ENCODE data around the gene ZFP36L1.

ZFP36L1 gene

DNA sequence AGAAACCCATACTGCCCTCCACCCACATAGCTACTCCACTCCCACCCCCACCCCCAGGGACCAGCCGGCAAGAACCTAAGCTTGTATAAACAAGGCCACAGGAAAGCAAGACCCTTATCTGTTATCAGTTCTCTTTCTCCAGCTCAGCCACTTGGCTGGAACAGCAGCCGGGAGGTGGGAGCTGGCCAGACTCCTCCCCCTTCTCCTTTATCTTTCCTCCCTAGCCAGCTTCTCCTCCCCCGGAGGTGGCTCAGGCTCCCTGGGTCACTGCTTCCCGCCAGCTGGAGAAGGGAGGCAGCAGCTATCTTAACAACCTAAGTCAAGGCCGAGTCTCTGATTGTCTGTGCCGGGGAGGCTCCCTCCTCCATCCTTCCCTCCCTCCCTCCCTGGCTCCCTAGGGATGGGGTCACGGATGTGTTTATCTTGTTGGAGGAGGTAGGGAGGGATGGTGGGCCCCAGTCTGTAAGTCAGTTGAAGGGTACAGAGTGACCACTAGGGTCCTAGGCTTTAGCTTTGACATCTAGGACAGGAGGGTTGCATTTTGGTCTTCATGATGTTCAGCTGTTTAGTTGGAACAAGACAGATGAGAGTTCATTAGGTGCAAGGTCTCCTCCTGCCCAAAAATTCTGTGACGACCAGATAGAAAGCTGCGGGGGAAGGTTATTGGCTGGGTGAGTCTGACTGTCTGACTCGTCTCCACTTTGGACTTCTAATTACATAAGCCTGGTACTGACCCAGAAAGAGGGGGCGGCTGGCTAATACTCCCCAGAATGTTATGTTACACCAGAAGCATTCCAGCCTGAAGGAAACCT, 29.7 kb downstream of the ZFP36L1 start:
- DNase-seq (ENCODE audit: low read depth in 2 of 2), result no peak

DNA sequence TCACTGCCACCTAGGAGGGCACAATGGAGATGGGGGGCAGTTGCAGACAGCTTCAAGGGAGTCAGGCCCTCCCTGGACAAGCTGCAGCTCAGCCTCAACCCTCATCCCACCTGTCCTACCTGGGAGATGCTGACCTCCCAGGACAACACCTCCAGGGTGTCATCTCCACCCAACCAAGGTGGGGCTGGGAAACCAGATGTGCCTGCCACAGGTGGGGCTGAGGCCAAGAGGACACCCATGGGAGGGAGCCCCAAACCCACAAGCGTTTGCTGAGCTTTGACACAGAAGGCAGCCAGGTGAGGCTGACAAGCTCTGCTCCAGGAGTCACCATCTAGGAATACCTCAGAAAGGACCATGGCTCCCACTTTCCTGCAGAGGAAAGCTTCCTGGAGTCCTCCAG, 31.5 kb downstream of the ZFP36L1 start:
- no peak for DNase-seq (ENCODE audit: low read depth in 2 of 2)

DNA sequence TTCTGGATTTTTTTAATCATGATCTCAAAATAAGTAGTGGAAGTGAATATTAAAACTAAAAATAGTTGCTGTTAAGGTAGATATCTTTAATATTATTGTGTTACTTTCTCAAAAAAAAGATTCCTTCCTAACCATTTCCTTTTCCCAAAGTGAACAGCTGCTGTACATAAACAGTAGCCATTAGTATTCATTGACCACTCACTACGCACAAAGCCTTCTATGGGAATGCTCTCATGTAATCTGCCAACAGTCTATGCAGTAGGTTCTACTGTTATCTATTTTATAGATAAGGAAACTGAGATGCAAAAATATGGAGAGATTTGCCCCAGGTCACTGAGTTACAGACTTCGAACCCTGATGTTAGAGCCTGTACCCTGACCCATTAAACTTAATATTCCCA, 32.1 kb downstream of the ZFP36L1 start:
- DNase-seq (ENCODE audit: low read depth in 2 of 2), result no peak

DNA sequence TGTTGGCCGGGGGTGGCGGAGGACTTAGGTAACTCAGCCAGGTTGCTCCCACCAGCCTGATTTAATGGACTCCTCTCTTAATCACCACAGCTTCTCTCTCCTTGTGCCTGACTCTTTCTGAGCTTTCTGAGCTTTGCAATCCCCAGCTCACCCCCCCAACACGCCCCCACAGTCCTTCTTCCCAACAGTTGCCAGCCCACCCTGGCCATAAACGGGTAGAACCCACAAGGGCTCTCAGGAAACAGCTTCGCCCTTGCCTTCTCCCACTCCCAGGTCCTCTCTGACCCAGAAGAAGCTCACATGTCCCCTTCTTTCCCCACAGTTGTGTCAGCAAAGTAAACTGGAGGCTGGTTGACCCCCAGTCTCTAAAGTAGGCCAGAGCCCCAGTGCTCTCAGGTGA, 32.9 kb downstream of the ZFP36L1 start:
- no peak for DNase-seq (ENCODE audit: low read depth in 2 of 2)

DNA sequence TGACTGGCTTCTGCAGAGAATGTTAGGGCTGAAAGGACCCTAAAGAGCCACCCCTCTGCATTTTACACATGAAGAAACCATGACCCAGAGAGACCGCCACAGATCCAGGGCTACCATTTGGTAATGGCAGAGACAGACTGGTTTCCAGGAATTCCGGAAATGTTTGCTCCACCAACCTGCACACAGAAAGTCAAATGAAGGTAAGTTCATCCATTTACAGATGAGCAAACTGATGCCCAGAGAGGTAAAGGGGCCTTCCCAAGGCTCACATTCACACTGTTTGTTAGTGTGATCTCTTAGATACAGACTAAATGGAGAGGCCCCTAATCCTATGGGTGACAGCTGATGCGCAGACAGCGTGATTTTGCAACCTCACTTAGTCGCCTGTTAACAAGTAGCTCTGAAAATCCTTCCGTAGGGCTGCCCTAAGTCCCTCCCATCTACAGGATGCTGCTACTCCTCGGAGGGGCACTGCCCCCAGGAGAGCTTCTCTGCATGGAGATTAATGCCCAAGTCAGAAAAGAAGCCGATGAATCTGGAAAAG, 33.8 kb downstream of the ZFP36L1 start:
- DNase-seq (ENCODE audit: low read depth in 2 of 2), result no peak

DNA sequence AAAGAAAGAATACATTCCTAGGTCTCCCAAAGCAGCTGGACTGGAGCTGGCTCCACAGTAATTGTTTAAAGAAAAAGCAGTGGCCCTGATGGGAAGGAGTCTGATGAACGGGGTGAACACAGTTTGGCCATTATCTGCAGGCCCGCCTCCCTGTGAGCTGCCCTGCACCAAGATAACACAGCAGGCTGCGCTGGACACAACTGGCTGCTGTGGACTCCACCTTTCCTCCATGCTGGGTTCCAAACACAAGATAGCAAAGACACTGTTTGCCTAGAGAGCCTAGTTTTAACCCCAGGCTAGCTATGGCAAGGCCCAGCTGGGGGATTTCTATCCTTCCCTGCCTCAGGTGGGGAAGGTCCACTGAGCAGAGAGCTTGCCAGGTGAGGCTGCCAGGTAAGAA, 34.6 kb downstream of the ZFP36L1 start:
- DNase-seq (ENCODE audit: low read depth in 2 of 2), result no peak

DNA sequence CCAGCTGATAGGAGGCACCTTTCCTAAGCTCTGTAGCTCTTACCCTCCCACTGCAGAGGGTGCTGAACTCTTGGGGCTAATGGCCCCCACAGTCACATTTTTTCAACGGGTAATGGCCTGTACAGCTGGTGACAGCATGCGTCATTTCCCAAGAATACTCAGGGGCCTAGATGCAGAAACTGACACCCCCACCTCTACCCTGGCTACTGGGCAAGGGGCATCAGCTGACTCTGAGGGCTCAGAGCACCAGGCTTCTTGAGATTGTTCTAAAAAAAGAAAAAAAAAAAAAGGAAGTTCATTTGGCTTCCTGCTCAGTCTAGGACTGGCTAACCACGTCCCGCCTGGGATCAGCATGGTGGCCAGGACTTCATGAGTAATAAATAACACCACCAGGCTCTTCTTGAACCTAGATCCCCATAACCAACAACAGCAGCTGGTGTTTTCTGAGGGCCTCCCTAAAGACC, 35.2 kb downstream of the ZFP36L1 start:
- no peak for DNase-seq (ENCODE audit: low read depth in 2 of 2)

DNA sequence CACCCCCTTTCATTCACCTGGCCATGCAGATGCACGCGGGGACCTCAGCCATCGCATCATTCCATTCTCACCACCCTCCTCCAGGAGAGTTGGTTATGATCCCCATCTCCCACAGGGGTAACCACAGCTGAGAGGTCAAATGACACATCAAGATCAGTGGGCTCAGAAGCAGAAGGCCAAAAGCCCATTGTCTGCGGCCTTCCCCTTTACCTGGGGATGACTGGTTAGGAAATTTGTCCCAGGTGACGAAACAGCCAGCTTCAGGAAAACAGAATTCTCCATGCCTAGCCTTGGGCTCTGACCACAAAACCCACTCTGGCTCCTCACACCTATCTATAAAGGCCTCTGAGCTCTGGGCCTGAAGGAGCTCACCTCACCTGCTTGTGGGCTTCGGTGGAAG, 36.1 kb downstream of the ZFP36L1 start:
- DNase-seq (ENCODE audit: low read depth in 2 of 2), result no peak

DNA sequence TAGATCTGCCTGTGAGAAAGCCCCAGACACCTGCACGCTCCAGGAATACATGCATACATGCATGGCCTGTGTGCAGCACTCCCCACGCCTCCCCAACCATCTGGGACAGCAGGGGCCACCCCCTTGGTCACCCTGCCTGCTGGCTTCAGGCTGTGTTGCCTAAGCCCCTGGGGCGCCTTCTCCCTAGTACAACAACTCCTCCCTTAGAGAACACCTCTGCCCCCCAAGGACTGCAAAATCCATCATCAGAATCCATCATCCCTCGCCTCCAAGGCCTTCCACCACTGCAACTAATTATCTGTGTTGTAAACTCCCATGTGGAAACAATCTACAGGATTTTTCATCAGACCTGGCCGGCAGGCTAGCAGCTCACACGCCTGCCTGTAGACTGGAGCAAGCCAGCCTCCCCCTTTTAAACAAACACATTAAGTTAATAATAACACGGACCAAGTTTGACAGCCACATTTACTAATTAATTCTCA, 36.8 kb downstream of the ZFP36L1 start:
- no peak for DNase-seq (ENCODE audit: low read depth in 2 of 2)

DNA sequence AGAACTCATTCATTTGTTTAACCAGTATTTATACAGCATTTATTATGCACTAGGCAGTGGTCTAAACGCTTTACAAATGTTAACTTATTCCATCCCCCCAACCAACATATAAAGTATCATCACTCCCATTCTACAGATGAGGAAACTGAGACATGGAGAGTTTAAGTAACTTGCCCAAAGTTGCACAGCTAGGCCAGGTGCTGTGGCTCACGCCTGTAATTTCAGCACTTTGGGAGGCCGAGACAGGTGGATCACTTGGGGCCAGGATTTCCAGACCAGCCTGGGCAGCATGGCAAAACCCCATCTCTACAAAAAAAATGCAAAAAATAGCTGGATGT, 37.9 kb downstream of the ZFP36L1 start:
- DNase-seq (ENCODE audit: low read depth in 2 of 2), result no peak

DNA sequence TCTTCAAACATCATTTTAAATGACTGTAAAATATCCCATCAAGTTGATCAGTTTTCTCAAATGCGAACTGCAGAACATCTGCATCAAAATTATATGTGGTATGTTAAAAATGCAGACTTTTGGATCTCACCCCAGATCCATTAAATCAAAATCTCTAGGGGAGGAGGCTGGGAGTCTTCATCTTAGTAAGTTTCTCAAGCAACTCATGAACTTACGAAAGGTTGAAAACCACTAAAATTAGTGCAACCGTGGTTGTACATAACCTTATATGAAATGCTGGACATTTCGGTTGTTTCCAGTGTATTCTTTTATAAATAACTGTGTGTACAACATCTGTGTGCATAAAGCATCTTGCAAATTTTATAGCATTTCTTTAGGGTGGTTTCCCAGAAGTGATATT, 39.2 kb downstream of the ZFP36L1 start:
- no peak for DNase-seq (ENCODE audit: low read depth in 2 of 2)

DNA sequence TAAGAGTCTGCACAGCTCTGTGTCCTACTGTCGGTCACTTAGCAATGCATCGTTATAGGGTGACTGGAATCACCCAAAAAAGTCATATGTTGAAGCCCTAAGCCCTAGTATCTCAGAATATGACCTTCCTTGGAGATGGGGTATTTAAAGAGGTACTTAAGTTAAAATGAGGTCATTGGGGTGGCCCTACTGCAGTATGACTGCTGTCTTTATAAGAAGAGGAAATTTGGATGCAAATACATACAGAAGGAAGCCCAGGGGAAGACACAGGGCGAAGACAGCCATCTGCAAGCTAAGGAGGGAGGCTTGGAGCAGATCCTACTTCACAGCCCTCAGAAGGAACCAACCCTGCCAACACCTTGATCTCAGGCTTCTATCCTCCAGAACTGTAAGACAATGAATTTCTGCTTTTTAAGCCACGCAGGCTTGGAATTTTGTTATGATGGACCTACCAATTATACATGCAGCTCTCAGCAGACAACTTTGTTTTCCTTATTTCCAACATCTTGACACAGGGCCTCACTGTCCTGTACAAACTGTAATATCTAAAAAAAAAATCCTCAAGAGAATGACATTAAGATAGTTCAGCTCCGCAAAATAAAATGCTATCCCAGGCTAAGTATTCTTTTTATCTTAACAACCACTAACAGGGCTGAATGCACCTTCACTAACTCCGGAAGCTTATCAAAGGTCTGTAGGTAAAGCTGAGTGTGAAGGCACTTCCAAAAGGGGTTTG, 40.4 kb downstream of the ZFP36L1 start:
- DNase-seq (ENCODE audit: low read depth in 2 of 2), result no peak

DNA sequence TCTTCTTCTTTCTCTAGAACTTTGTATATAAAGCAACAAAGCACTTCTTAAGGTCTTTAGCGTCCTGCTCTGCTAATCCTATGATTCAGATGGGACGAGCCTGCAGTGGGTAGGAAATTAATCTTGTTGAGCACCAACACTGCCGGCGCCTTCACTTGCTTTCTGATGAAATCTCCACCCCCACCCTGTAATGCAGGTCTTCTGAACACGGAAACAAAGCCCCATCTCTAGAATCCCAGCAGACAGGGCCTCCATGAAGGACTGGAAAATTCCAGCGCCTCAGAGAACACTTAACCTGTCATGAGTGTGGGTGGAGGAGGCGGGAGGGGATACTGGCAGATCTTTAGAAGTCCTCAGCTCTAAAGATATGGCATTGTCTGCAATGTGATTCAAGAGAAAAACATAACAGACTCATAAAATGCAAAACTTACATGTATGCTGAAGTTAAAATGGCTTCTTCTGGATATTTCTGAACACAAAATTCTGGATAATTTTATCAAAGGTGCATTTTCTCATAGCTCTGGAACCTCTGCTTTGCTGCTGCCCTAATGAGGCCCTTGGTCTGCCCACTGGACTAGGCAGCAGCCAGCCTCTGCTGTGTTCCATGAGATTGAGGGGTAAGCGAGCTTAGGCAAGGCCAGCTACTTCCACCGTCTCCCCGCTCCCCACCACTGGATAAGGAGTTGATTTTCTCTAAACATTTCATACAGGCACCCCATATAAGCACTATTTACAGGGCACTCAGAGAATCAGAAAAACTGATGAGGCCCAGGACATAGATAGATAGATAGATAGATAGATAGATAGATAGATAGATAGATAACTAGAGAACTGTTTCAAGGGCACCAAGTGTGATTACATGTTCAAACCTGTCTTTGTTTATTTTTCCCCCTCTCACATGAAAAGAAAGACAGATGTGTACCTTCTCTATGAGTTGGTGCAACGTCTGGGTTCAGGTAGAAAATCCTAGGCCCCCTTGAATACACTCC, 43.1 kb downstream of the ZFP36L1 start:
- no peak for DNase-seq (ENCODE audit: low read depth in 2 of 2)

DNA sequence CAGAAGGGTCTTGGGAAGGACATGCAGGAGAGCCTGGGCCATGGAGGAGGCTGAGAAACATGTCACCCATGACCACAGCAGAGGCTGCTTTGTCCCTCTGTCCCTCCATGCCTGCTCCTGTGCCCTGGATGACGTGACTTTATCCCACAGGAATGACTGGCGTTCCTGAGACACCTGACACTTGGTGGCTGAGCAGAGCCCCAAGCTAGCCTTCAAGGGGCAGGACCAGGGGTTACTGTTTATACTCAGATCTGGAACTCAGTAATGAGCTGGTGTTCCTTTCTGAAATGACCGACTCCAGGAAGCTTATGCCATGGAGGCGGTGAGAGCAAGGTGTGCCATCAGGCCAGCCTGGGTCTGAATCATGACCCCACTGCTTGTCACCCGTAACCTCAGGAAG, 44.2 kb downstream of the ZFP36L1 start:
- DNase-seq (ENCODE audit: low read depth in 2 of 2), result no peak

DNA sequence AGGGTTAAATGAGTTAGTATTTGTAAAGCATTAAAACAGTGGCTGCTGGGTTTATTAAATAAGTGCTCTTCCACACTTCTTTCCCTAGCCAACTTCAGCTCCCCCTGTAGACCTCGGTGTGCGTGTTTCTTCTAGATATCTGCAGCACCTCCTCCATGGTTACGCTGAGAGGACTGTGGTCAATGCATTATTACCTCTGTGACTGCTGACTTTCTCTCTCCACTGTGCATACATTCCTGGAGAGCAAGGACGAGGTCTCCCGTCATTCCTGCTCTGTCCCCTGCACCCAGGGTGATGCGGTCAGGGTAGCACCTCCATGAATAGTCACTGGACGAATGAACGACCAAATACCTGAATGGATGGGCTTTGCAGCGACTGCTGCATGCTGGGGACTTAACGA, 44.6 kb downstream of the ZFP36L1 start:
- no peak for DNase-seq (ENCODE audit: low read depth in 2 of 2)

DNA sequence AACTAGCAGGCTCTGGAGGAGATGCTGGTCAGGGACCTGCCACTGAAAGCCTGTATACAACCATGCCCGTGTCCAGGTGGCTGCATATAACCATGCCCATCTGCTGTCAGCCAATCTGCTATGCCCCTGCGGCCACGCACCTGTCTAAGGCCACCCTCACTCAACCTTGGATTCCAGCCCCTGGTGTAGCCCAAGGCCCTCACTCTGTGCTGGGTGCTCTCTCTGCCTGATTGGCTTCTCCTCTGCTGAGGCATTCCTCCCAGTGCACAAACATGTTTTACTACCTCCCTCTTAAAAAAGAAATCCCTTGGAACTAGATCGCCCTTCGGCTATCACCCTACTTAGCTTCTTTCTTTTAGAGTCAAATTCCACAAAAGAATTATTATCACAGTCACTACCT, 45.5 kb downstream of the ZFP36L1 start:
- DNase-seq (ENCODE audit: low read depth in 2 of 2), result no peak

DNA sequence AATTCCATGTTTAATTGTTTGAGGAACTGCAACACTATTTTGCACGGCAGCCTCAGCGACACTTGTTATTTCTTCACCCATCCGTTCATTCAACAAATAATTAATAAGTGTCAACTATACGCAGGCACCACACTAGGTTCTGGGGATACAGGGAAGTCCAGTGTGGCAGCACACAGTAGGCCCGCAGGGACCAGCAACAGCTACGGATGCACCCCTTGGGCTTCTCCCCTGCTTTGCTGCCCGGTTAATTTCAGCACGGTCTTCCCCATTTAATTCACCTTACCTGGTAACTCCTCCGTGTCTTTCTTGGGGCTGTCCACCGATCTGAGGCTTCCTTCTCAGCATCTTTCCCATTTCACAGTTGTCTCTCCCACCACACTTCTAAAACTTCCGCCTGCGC, 48.3 kb downstream of the ZFP36L1 start:
- DNase-seq (ENCODE audit: low read depth in 2 of 2), result no peak

DNA sequence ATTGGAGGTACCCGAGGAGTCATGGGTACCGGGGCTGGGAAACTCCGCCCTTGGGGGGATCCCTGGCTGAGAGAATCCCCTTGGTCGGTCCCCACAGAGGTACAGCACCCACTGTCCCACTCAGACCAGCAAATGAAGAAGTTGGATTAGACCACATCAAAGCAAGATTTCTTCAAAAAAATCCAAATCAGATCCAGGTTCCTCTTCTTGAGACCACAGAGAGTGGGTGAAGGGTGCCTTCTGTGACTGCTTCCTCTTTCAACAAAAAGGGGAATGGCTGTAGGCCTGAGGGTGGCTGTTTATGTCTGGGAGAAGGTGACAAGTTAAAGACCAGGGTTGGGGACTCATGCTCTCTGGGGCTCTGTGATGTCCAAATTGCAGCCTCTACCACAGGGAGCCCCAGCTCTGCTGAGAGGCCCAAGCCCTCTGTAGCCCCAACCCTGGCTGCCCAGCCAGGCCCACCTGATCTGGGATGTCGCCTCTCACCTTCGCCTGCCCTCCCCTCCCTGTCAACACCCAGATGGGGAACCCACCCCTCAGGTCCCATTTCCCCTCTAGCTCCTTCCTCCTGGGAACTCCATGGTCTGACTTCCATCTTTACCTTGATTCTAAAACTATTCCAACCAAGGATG, 50.9 kb downstream of the ZFP36L1 start:
- no peak for DNase-seq (ENCODE audit: low read depth in 2 of 2)

DNA sequence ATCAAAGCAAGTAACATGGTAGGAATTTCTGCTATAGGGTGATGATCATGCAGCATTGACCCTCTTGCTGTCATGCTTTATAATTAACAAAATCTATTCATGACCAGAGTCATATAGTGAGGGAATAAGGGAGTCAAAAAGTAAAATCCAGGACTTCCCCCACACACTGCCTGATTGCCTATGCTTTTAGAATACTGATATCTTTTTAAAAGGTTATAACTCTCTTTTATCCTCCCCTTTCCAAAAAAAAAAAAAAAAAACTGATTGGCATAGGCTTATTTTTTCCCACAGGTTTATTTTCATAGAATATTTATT, 51.4 kb downstream of the ZFP36L1 start:
- DNase-seq (ENCODE audit: low read depth in 2 of 2), result no peak

DNA sequence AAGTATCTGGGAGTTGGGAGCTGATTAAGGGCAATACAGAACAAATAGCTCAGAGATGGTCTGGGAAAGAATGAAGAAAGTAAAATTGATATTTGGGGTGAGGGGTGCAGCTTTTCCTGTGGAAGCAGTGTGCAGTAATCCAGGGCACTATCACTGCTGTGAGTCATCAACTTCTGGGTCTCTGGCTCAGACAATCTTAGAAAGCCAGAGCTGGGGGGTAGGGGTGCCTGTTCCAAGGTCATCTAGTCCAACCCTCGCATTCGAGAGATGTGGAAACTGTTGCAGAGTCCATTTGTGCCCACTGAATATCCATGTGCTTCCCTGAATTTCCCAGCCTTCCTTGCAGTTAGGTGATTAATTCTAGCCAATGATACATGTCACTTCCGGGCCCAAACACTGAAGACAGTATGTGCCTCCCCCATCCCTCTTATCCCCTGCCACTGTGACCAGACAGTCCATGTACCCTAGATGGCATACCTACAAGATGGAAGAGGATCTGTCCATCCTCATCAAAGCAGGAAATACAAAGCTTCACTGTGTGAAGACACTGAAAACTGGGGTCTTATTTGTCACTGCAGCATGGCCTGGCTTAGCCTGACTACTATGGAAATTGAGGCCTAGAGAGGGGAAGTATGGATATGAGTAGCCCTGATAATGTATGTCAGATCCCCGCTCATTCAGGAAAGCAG, 51.9 kb downstream of the ZFP36L1 start:
- DNase-seq (ENCODE audit: low read depth in 2 of 2), result no peak

DNA sequence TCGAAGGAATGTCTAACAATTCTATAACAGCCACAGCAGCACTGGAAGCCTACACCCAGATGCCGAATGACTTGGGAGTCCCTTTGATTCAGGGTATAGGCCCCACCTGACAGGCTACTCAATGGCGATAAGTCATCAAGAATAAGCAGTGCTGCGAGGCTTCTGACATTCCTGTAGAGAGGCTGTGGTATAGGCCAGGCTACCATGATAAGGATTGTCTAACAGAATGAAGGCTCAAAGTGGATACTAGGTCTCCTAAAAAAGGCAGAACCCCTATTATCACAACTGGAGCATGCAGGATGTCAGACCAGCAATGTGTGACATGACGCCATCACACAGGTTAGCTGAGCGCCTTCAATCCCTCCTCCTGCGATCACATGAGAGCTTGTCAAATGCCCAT, 53.2 kb downstream of the ZFP36L1 start:
- DNase-seq (ENCODE audit: low read depth in 2 of 2), result no peak
